Measurements from ENCODE around the gene ARL6IP4.

Gene ARL6IP4

GRCh38 chr12:122989225-122989839 lies 8.9 kb downstream of the ARL6IP4 start:
- TF ChIP-seq SIN3A (IDR thresholded peaks at IDR 0.05; ENCODE audit: borderline replicate concordance, insufficient read depth, low read length) = no peak
- TF ChIP-seq, protein P1, sequence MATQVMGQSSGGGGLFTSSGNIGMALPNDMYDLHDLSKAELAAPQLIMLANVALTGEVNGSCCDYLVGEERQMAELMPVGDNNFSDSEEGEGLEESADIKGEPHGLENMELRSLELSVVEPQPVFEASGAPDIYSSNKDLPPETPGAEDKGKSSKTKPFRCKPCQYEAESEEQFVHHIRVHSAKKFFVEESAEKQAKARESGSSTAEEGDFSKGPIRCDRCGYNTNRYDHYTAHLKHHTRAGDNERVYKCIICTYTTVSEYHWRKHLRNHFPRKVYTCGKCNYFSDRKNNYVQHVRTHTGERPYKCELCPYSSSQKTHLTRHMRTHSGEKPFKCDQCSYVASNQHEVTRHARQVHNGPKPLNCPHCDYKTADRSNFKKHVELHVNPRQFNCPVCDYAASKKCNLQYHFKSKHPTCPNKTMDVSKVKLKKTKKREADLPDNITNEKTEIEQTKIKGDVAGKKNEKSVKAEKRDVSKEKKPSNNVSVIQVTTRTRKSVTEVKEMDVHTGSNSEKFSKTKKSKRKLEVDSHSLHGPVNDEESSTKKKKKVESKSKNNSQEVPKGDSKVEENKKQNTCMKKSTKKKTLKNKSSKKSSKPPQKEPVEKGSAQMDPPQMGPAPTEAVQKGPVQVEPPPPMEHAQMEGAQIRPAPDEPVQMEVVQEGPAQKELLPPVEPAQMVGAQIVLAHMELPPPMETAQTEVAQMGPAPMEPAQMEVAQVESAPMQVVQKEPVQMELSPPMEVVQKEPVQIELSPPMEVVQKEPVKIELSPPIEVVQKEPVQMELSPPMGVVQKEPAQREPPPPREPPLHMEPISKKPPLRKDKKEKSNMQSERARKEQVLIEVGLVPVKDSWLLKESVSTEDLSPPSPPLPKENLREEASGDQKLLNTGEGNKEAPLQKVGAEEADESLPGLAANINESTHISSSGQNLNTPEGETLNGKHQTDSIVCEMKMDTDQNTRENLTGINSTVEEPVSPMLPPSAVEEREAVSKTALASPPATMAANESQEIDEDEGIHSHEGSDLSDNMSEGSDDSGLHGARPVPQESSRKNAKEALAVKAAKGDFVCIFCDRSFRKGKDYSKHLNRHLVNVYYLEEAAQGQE (IDR thresholded peaks at IDR 0.05; ENCODE audit: insufficient read depth in 1 of 2, low read depth in 2 of 2, low read length in 2 of 2) = no peak
- TF ChIP-seq POLR2AphosphoS5 (IDR thresholded peaks at IDR 0.05; ENCODE audit: low read depth, low read length) = no peak
- no peak for TF ChIP-seq FOXP2 (optimal IDR thresholded peaks at IDR 0.05; ENCODE audit: borderline replicate concordance, extremely low read depth, extremely low read length, insufficient read depth)
- TF ChIP-seq TAF1 (IDR thresholded peaks at IDR 0.05; ENCODE audit: borderline replicate concordance, insufficient read depth, low read length) = no peak

DNA sequence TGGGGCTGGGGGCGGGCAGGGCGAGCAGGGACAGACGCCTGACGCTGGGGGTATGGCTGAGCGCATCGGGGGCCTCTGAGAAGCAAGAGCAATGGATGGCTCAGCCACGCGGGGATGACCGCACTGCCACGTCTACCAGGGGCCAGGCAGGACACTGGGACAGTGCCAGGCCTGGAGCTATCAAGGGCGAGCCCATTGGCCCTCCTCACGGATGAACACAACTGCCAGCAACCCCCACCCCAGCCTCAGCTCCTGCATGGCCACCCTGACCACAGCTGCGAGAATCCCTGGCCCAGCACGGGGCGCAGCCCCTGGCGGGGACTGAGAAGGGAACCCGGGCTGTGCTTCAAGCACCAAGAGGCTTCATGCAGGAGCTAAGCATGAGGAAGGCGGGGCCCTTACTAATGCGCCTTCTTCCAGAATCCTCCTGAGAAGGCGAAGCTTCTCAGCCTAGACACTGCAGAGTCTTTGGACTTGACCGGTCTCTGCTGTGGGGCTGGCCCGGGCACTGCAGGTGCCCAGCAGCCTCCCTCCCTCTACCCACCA lies 9.5 kb downstream of the ARL6IP4 start:
- TF ChIP-seq, protein P1 (IDR thresholded peaks at IDR 0.05; ENCODE audit: insufficient read depth in 1 of 2, low read depth in 2 of 2, low read length in 2 of 2) = no peak
- no peak for TF ChIP-seq FOXP2 (optimal IDR thresholded peaks at IDR 0.05; ENCODE audit: borderline replicate concordance, extremely low read depth, extremely low read length, insufficient read depth)
- no peak for TF ChIP-seq TAF1 (IDR thresholded peaks at IDR 0.05; ENCODE audit: borderline replicate concordance, insufficient read depth, low read length)
- TF ChIP-seq SIN3A (IDR thresholded peaks at IDR 0.05; ENCODE audit: borderline replicate concordance, insufficient read depth, low read length) = no peak
- no peak for TF ChIP-seq POLR2AphosphoS5 (IDR thresholded peaks at IDR 0.05; ENCODE audit: low read depth, low read length)

GRCh38 chr12:122990561-122990960 lies 10.1 kb downstream of the ARL6IP4 start:
- no peak for TF ChIP-seq POLR2AphosphoS5 (IDR thresholded peaks at IDR 0.05; ENCODE audit: low read depth, low read length)

DNA sequence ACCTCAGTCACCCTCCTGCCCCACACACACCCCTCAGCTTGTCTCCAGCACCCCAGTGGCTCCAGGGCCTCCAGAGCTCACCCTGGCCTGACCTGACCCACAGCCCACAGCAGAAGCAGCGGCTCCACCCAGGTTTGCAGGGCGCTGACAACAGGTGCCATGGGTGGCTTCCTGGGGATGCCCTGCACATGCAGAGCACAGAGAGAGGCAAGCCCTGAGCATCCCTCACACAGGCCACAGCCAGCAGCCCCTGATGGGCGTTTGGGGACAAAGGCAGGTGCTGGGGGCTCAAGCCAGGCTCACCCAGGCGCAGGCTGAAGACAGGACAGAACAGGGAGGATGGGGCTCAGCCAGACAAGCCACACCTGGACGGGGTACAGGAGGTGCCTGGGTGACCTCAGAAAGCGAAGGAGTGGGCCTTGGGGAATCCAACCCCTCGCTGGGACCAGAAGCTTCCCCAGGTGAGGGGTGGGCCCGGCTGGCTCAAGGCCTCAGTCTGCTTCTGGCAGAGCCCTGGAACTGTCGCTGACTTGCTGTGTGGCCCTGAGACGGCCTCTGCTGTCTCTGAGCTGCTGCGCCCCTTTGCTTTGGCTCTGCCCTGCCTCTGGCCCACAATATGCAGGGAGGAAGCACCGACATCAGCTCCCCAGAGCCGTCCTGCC lies 10.6 kb downstream of the ARL6IP4 start:
- no peak for TF ChIP-seq FOXP2 (optimal IDR thresholded peaks at IDR 0.05; ENCODE audit: borderline replicate concordance, extremely low read depth, extremely low read length, insufficient read depth)
- TF ChIP-seq, protein P1 (IDR thresholded peaks at IDR 0.05; ENCODE audit: insufficient read depth in 1 of 2, low read depth in 2 of 2, low read length in 2 of 2) = no peak

DNA sequence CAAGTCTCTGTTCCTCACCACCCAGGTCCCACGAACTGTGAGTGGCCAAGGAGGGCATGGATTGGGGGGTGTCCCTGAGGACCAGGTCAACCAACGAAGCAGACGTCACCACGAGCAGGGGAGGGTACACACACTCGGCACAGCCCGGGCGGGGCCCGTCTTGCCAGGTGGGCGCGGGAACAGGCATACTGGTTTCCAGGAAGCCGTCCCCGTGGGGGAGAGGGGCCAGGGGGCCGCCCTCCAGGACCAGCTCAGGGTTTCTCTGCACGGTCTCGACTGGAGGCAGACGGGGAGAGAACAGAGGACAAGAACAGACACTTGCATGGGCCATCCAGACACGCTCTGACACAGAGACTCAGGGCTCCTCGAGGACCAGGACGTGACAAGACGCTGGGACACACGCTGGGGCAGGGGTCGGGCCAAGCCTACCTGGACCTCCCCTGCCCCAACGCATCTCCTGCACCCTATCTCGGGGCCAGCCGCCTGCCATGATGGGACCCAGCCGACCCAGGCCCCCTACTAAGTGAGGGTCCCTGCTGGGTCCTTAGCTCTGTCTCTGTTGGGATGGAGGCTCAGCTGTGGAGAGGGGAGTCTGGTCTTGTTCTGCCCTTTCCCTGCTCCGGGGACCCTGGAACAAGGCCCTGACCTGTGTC lies 11.3 kb downstream of the ARL6IP4 start:
- no peak for TF ChIP-seq TAF1 (IDR thresholded peaks at IDR 0.05; ENCODE audit: borderline replicate concordance, insufficient read depth, low read length)
- no peak for TF ChIP-seq SIN3A (IDR thresholded peaks at IDR 0.05; ENCODE audit: borderline replicate concordance, insufficient read depth, low read length)
- TF ChIP-seq FOXP2 (optimal IDR thresholded peaks at IDR 0.05; ENCODE audit: borderline replicate concordance, extremely low read depth, extremely low read length, insufficient read depth) = no peak
- no peak for TF ChIP-seq POLR2AphosphoS5 (IDR thresholded peaks at IDR 0.05; ENCODE audit: low read depth, low read length)
- TF ChIP-seq, protein P1 (IDR thresholded peaks at IDR 0.05; ENCODE audit: insufficient read depth in 1 of 2, low read depth in 2 of 2, low read length in 2 of 2) = no peak

Measured in PFSK-1 (cell line).